HG03378 (cell line): ENCODE data around the gene TRAK2.
"Not testable (repeated sequence)": the region's sequence is repeated elsewhere in the genome, so short reads cannot be mapped to it uniquely, and the experiment has no call there.

ENCODE experiments used
- ATAC-seq: cut with Tn5 transposase; IDR thresholded peaks from one replicate; pipeline ENCODE4 v1.9.1; 2021; ENCODE audit warnings: mild to moderate bottlenecking, moderate library complexity; ENCODE audit not compliant: unreplicated experiment

TRAK2 gene

GRCh38 chr2:201415149-201415548 lies 36.1 kb downstream of the TRAK2 start:
- ATAC-seq, result no peak

GRCh38 chr2:201414099-201415023 lies 36.9 kb downstream of the TRAK2 start:
- peak; percentile 82 for ATAC-seq

- ATAC-seq, result no peak
Observed at GRCh38 chr2:201413552-201413951, 37.7 kb downstream of the TRAK2 start.

GRCh38 chr2:201413143-201413542 lies 38.1 kb downstream of the TRAK2 start:
- ATAC-seq, result no peak

GRCh38 chr2:201411421-201411820 lies 39.8 kb downstream of the TRAK2 start:
- no peak for ATAC-seq

GRCh38 chr2:201408931-201409330 lies 42.3 kb downstream of the TRAK2 start:
- ATAC-seq, result no peak

GRCh38 chr2:201407265-201407664 lies 44.0 kb downstream of the TRAK2 start:
- no peak for ATAC-seq

- ATAC-seq, result no peak
Observed at GRCh38 chr2:201406077-201406662, 45.1 kb downstream of the TRAK2 start.

GRCh38 chr2:201404699-201405280 lies 46.5 kb downstream of the TRAK2 start:
- no peak for ATAC-seq

GRCh38 chr2:201403880-201404279 lies 47.4 kb downstream of the TRAK2 start:
- no peak for ATAC-seq

- ATAC-seq, result no peak
Observed at GRCh38 chr2:201402651-201403562, 48.4 kb downstream of the TRAK2 start.

- no peak for ATAC-seq
Observed at GRCh38 chr2:201401815-201402214, 49.4 kb downstream of the TRAK2 start.

GRCh38 chr2:201396595-201396994 lies 54.7 kb downstream of the TRAK2 start:
- ATAC-seq, result no peak

- no peak for ATAC-seq
Observed at GRCh38 chr2:201383136-201383535, 68.1 kb downstream of the TRAK2 start.

GRCh38 chr2:201378496-201379397 lies 72.5 kb downstream of the TRAK2 start:
- no peak for ATAC-seq

- no peak for ATAC-seq
Observed at GRCh38 chr2:201377218-201377617, 74.0 kb downstream of the TRAK2 start.

GRCh38 chr2:201369775-201370174 lies 81.5 kb downstream of the TRAK2 start:
- ATAC-seq, result no peak

- not testable (repeated sequence) for ATAC-seq
Observed at GRCh38 chr2:201369318-201369717, 81.9 kb downstream of the TRAK2 start.

- no peak for ATAC-seq
Observed at GRCh38 chr2:201366146-201366545, 85.1 kb downstream of the TRAK2 start.
